Measurements from ENCODE around the gene SLC25A27.
A peak's percentile ranks its signal among the peaks of the same experiment; 100 is the strongest.

The SLC25A27 gene

GRCh38 chr6:46704562-46704961 is 51.8 kb downstream of the SLC25A27 start:
- Histone ChIP-seq H3K27ac (ENCODE audit: low read length) (no peak overlapping the region), H4K20me1 (ENCODE audit: insufficient read depth, low read length) (no peaks in the 10 kb centered on the region), H3K36me3 (replicated peaks; ENCODE audit: low read depth, low read length) (no peaks in the 10 kb centered on the region), H3K9ac (ENCODE audit: low read length) (no peak overlapping the region), H3K9me3 (ENCODE audit: insufficient read depth, low read length) (no peaks in the 10 kb centered on the region), H3K4me1 (ENCODE audit: low read length) (peaks cover 15% of the 10 kb centered on the region), H3K79me2 (ENCODE audit: low read length) (no peaks in the 10 kb centered on the region), H3K4me3 (ENCODE audit: low read length) (peak overlapping the region; percentile 11; the same call in 1 of the 2 replicates), H2AFZ (ENCODE audit: low read depth, low read length) (peak overlapping the region; percentile 96), H3K4me2 (ENCODE audit: low read length) (peak overlapping the region; percentile 62), H3K27me3 (ENCODE audit: low read depth, low read length) (peaks cover 27% of the 10 kb centered on the region)
- TF ChIP-seq CTCF (IDR thresholded peaks at IDR 0.05; ENCODE audit: low read depth, low read length) (peak; percentile 66), EZH2phosphoT487 (IDR thresholded peaks at IDR 0.05; ENCODE audit: low read depth) (no peak)

GRCh38 chr6:46706464-46706863 is 53.7 kb downstream of the SLC25A27 start:
- Histone ChIP-seq H3K27me3 (ENCODE audit: low read depth, low read length) (peaks cover 26% of the 10 kb centered on the region), H3K4me2 (ENCODE audit: low read length) (no peak overlapping the region), H2AFZ (ENCODE audit: low read depth, low read length) (no peak overlapping the region), H3K9me3 (ENCODE audit: insufficient read depth, low read length) (no peaks in the 10 kb centered on the region), H3K79me2 (ENCODE audit: low read length) (no peaks in the 10 kb centered on the region), H3K27ac (ENCODE audit: low read length) (no peak overlapping the region), H3K4me1 (ENCODE audit: low read length) (peaks cover 4% of the 10 kb centered on the region), H3K9ac (ENCODE audit: low read length) (no peak overlapping the region), H4K20me1 (ENCODE audit: insufficient read depth, low read length) (no peaks in the 10 kb centered on the region), H3K36me3 (replicated peaks; ENCODE audit: low read depth, low read length) (no peaks in the 10 kb centered on the region), H3K4me3 (ENCODE audit: low read length) (no peak overlapping the region)
- TF ChIP-seq EZH2phosphoT487 (IDR thresholded peaks at IDR 0.05; ENCODE audit: low read depth) (no peak), CTCF (IDR thresholded peaks at IDR 0.05; ENCODE audit: low read depth, low read length) (no peak)

GRCh38 chr6:46711491-46711890 is 58.7 kb downstream of the SLC25A27 start:
- H3K4me2 ChIP-seq (ENCODE audit: low read length) = no peak overlapping the region

GRCh38 chr6:46715141-46715540 is 62.4 kb downstream of the SLC25A27 start:
- no peaks in the 10 kb centered on the region for H3K9me3 ChIP-seq (ENCODE audit: insufficient read depth, low read length)
- no peak overlapping the region for H3K4me3 ChIP-seq (ENCODE audit: low read length)
- H3K27me3 ChIP-seq (ENCODE audit: low read depth, low read length) = 0 out of 2 replicates have a peak, but pooled peaks cover 3% of the 10 kb centered on the region
- no peak overlapping the region for H3K9ac ChIP-seq (ENCODE audit: low read length)
- H2AFZ ChIP-seq (ENCODE audit: low read depth, low read length) = no peak overlapping the region
- H4K20me1 ChIP-seq (ENCODE audit: insufficient read depth, low read length) = no peaks in the 10 kb centered on the region
- H3K4me1 ChIP-seq (ENCODE audit: low read length) = peaks cover 7% of the 10 kb centered on the region
- no peaks in the 10 kb centered on the region for H3K79me2 ChIP-seq (ENCODE audit: low read length)
- no peak overlapping the region for H3K4me2 ChIP-seq (ENCODE audit: low read length)
- H3K27ac ChIP-seq (ENCODE audit: low read length) = no peak overlapping the region
- no peak for TF ChIP-seq CTCF (IDR thresholded peaks at IDR 0.05; ENCODE audit: low read depth, low read length)
- no peak for TF ChIP-seq EZH2phosphoT487 (IDR thresholded peaks at IDR 0.05; ENCODE audit: low read depth)
- no peaks in the 10 kb centered on the region for H3K36me3 ChIP-seq (replicated peaks; ENCODE audit: low read depth, low read length)

More at GRCh38 chr6:46711491-46711890, 58.7 kb downstream of the SLC25A27 start:
- no peak for TF ChIP-seq CTCF (IDR thresholded peaks at IDR 0.05; ENCODE audit: low read depth, low read length)
- no peak for TF ChIP-seq EZH2phosphoT487 (IDR thresholded peaks at IDR 0.05; ENCODE audit: low read depth)
- H3K27ac ChIP-seq (ENCODE audit: low read length) = no peak overlapping the region
- no peak overlapping the region for H2AFZ ChIP-seq (ENCODE audit: low read depth, low read length)
- H4K20me1 ChIP-seq (ENCODE audit: insufficient read depth, low read length) = no peaks in the 10 kb centered on the region
- no peak overlapping the region for H3K4me3 ChIP-seq (ENCODE audit: low read length)
- H3K79me2 ChIP-seq (ENCODE audit: low read length) = no peaks in the 10 kb centered on the region
- H3K9me3 ChIP-seq (ENCODE audit: insufficient read depth, low read length) = no peaks in the 10 kb centered on the region
- H3K27me3 ChIP-seq (ENCODE audit: low read depth, low read length) = no peaks in the 10 kb centered on the region
- H3K9ac ChIP-seq (ENCODE audit: low read length) = no peak overlapping the region
- peaks cover 3% of the 10 kb centered on the region for H3K4me1 ChIP-seq (ENCODE audit: low read length)
- H3K36me3 ChIP-seq (replicated peaks; ENCODE audit: low read depth, low read length) = no peaks in the 10 kb centered on the region
